UCSD-AML1 (cell line): ENCODE measurements around the gene SLC7A10.
"Not testable (repeated sequence)": the region's sequence is repeated elsewhere in the genome, so short reads cannot be mapped to it uniquely, and the experiment has no call there.

Experiments used
- DNase-seq: peaks from one replicate; lab custom pipeline; 2025; ENCODE audit not compliant: unreplicated experiment; lab: John Stamatoyannopoulos, UW

SLC7A10 gene

DNA sequence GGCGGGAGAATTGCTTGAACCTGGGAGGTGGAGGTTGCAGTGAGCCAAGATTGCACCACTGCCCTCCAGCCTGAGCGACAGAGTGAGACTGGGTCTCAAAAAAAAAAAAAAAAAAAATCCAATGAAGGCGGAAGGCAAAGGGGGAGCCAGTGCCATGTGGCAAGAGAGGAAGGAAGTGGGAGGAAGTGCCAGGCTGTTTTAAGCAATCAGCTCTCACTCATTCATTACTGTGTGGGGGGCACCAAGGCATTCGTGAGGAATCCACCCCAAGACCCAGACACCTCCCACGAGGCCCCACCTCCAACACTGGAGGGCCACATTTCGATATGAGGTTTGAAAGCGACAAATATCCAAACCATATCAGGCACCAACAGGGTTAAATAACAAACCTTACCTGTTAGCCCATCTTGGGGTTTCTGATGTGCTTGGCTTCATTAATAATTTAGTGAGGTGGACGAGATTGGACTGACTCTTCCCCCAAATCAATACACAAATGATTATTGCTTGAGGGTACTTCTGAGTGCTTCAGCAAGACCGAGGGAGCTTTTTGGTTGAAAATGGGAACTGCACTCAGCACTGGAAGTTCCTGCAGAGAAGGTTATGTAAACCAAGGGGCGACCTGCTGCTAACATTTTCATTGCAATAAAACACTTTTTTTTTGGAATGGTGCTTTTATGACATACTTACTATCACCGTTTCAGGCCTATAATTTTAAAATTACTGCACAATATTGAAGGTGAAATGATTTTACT is 39.0 kb downstream of the SLC7A10 start:
- DNase-seq: peak; percentile 62

DNA sequence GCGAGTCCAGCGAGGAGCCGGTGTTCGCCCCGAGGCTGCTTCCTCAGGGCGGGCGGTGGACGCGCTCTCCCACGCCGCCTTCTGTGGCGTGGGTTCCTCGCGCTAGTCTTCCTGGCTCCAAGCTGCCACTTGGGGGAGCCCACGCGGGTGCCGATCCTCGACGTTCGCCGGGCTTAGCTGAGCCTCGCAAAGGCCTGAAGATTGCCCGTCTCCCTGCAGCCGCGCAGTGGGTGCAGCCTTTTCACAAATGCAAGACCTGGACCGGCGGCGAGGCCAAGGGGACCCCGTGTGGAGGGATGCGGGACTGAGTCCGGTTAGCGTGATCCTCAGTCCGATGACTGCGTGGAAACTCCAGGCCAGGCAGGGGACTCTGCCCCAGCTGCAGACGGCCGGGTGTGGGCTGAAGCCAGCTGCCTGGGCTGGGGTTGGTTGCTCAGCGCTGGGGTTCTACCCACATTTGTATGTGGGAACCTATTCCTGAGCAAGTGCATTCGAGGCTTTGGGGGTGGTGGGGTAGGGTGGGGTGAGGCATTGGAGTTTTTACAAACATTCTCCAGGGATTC is 48.2 kb downstream of the SLC7A10 start:
- DNase-seq: no peak

DNA sequence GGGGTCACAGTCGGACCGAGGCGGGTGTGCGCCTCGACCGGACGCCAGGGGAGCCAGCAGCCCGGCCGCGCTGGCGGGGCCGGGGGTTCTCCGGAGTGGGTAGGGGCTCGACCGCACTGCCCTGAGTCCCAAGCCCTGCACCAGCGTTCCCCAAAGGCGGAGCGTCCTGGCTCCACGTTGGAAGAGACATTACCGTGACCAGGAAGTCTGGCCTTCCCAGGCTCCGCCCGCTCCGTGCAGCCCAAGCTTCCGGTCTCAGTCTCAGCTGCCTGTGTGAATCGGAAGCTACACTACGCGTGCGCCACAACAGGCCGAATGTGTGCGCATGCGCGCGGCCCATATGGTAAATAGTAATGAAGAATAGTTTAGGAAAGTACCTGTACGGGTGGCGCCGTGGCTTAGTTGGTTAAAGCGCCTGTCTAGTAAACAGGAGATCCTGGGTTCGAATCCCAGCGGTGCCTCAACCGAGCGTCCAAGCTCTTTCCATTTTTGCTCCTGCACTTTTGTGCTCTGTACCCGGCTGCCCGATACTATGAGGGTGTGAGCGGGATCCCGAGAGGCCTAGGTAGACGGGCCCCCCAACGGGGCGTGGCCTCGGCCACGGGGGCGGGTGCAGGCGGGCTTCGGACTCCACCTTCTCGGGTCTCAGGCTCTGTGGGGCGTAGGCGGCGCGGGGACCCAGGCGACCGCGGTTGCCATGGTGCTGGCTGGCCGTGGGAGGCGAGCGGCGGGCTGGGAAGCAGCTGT is 48.8 kb downstream of the SLC7A10 start:
- peak; percentile 100 for DNase-seq

DNA sequence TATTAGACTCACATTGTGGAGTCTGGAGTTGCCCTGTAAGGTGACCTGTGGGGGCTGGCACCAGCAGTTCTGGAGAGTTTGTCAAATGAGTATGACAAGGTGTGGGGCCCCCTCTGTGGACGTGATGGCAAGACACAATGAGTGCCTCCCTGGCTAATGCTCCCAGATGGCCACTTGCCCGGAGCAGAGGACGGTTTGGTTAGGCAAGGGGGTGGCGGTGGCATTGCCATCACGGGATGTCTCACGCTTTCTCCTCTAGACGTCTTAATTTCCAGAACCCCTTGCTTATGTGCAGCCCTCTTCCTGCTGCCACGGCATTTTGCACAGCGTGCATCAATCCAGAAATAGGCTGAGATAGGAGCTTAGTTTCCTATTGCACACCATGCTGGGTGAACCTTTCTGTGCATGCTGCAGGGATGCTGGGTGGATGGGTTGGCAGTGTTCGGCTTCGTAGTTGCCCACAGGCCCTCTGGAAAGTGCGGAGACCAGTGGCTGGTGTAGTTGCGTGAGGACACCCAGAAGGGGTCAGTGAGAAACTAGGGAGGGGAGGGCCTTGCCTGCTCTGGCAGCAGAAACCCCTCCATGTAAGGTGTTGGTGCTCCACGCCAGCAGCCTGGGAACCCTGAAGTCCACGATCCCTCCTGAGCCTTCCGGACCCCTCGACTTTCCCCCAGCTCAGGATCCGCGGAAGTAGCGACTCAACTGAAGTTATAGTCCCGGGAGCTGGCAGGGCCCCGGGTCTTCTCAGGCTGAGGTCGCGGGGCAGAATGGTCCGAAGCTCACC is 49.6 kb downstream of the SLC7A10 start:
- DNase-seq: peak; percentile 68

DNA sequence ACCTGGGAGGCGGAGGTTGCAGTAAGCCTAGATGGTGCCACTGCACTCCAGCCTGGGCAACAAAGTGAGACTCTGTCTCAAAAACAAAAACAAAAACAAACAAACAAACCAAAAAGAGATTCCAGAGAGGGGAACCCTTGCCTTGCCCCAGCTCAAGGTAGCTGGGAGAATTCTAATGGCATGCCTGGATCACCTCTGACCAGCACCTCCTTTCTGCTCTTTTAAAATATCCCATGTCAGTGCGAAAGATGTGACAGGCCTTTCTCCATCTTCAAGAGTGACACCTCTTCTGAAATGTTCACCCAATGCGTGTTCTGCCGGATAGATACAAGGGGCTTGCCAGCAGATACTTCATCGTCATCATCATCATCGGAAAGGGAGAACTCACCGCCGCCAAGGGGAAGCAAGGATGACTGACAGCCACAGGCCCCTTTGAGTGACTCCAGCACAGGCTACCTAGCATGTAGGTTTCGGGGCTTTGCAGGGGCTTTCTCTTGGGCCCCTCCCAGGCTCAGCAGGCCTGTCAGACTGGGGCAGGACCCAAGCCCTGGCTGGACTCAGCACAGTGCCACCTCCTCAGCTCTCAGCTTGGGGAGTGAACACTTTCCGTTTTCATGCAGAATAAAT is 50.4 kb downstream of the SLC7A10 start:
- DNase-seq: no peak

DNA sequence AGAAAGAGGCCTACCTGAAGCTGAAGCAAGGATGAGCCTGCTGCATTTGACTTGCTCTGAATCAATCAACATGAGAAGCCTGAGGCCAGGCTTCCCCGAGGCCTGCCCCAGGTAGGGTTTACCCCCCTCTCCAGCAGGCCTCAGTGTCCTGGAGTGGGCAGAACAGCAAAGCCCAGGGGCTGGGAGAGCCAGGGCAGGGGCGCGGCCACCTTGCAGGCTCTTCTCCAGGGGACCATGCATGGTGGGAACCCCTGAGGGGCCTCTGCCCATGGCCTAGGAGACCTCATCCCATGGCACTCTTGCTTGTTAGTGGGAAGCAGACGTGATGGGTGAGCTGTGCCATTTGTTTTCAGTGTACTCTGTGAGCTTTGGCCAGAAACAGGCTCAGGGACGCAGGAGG is 51.5 kb downstream of the SLC7A10 start:
- no peak for DNase-seq

DNA sequence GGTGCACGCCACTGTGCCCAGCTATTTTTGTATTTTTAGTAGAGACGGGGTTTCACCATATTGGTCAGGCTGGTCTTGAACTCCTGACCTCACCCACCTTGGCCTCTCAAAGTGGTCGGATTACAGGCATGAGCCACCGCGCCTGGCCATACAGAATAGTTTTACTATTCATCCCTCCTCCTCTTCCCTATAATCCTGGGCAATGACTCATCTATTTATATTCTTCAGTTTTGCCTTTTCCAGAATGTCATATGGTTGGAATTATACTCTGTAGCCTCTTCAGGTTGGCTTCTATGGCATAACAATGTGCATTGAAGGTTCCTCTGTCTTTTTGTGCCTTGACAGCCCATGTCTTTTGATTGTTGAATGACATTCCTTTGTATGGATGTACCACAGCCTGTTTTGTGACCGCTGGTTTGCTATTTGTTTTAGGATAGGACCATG is 53.7 kb downstream of the SLC7A10 start:
- DNase-seq: no peak

DNA sequence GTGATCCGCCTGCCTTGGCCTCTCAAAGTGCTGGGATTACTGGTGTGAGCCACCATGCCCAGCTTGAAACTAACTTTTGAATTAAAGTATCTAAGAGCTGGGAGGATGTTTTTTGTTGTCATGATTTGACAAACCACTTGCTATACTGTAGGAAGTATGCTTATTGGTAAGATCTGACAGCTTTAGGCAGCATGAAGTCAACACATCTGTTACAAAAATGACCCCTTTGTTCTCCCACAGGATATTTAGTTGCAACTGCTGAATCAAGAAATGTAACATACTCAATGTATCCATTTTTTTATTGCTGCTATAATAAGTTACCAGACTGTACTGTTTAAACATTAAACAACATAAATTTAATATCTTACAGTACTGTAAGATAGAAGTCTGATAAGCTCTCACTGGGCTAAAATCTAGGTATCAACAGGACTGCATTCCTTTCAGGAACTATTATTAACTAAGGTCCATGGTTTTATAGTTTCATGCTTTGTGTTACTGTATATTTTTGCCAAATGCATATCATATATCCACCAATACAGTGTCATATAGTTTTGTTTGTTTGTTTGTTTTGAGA is 54.3 kb downstream of the SLC7A10 start:
- DNase-seq: no peak

DNA sequence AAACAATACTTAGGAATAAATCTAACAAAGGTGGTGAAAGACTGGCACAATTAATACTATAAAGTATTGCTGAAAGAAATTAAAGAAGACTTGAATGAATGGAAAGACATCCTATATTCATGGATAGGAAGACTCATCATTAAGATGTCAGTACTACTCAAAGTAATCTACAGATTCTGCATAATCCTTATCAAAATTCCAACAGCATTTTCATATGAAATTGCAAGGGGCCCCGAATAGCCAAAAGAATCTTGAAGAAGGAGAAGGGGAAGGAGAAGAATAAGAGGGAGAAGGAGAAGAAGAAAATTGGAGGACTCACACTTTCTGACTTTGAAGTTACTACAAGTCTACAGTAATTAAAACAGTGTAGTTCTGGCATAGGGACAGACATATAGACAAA is 57.1 kb downstream of the SLC7A10 start:
- no peak for DNase-seq

DNA sequence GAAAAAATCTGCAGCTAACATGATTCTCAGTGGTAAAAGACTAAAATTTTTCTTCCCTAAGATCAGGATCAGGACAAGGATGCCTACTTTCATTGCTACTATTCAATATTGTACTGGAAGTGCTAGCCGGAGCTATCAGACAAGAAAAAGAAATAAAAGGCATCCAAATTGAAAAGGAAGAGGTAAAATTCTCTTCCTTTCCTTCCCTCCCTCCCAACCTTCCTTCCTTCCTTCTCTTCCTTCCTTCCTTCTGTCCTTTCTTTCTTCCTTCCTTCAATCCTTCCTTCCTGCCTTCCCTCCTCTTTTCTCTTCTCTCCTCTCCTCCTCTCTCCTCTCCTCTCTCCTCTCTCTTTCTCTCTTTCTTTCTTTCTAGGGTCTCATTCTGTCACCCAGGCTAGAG is 58.2 kb downstream of the SLC7A10 start:
- DNase-seq: no peak

DNA sequence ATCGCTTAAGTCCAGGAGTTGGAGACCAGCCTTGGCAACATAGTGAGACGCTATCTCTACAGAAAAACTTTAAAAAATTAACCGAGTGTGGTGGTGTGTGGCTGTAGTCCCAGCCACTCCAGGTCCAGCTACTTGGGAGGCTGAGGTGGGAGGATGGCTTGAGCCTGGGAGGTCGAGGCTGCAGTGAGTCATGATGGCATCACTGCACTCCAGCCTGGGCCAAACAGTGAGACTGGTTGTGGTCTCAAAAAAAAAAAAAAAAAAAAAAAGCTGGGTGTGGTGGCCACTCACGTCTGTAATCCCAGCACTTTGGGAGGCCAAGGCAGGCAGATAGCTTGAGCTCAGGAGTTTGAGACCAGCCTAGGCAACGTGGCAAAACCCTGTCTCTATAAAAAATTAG is 59.6 kb downstream of the SLC7A10 start:
- DNase-seq: not testable (repeated sequence)

DNA sequence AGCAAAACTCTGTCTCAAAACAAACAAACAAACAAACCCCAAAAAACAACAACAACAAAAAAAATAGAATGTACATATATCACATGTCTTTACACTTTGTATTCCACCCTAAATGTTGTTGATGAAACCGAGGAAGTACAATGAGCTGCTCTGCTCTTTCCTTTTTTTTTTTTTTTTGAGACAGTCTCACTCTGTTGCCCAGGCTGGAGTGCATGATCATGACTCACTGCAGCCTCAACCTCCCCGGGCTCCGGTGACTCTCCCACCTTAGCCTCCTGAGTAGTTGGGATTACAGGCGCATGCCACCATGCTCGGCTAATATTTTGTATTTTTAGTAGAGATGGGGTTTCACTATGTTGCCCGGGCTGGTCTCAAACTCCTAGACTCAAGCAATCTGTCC is 62.2 kb downstream of the SLC7A10 start:
- DNase-seq: no peak

DNA sequence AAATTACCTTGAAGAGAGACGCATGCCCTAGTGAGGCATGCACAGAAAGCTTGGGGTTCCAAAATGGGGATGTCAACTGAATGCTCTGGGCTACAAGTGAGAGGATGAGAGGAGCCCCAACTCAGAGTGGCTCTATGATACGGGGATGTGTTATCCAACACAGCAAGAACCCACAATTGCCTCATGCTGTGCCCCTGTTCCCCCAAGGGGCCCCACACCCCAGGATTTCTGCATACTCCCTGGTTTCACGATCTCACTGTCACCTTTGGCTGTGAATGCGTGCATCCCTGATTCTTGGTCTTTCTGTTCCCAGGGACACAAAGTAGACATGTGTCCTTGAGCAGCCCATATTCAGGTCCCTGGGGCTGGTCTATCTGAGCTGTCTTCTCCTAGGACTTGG is 64.4 kb downstream of the SLC7A10 start:
- no peak for DNase-seq

DNA sequence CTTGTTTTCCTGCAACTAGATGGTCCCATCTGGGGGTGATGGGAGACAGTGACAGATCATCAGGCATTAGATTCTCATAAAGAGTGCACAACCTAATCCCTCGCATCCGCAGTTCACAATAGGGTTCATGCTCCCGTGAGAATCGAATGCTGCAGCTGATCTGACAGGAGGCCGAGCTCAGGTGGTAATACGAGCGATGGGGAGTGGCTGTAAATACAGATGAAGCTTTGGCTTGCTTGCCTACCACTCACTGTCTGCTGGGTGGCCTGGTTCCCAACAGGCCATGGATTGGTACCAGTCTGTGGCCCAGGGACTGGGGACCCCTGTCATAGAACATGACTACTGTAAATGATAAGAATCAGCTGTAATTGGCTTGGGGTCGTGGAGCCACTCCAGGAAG is 65.8 kb downstream of the SLC7A10 start:
- no peak for DNase-seq

DNA sequence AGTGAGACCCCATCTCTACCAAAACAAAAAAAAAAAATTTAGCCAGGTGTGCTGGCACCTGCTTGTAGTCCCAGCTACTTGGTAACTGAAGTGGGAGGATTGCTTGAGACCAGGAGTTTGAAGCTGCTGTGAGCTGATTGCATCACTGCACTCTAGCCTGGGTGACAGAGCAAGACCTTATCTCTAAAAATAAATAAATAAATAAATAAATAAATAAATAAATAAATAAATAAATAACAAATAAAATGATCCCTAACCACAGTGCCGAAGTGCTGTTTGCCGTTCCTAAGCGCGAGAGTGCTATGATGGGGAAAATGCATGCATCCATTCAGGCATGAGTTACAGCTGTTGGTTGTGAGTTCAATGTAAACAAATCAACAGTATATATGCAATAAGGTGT is 66.5 kb downstream of the SLC7A10 start:
- no peak for DNase-seq
